Stimulated activated CD8-positive, alpha-beta memory T cell treated with anti-CD3 and anti-CD28 coated beads, Interleukin-4, amount 100 ng/mL, for 1 hour (primary cell): Measurements from ENCODE around the gene PEX11G.
"Not testable (repeated sequence)": the region's sequence is repeated elsewhere in the genome, so short reads cannot be mapped to it uniquely, and the experiment has no call there.

Source experiments
- DNase-seq, 2 donors: peaks; one replicate each; pipeline ENCODE4 v3.0.0-alpha.2; 2020; ENCODE audit warnings: low read depth in 2 of 2, low spot score in 1 of 2

PEX11G gene

GRCh38 chr19:7470540-7471305 is 18.1 kb downstream of the PEX11G start:
- DNase-seq, result no peak

- no peak for DNase-seq
These were observed 19.1 kb downstream of the PEX11G start for GRCh38 chr19:7469669-7470285.

GRCh38 chr19:7468840-7469239 is 20.0 kb downstream of the PEX11G start:
- no peak for DNase-seq

GRCh38 chr19:7467009-7467989 is 21.5 kb downstream of the PEX11G start:
- DNase-seq, result no peak

GRCh38 chr19:7463575-7463974 is 25.3 kb downstream of the PEX11G start:
- DNase-seq, result no peak

- no peak for DNase-seq
These were observed 26.8 kb downstream of the PEX11G start for GRCh38 chr19:7461841-7462629.

GRCh38 chr19:7460562-7460966 is 28.3 kb downstream of the PEX11G start:
- no peak for DNase-seq

GRCh38 chr19:7459773-7460172 is 29.1 kb downstream of the PEX11G start:
- DNase-seq, result no peak

- no peak for DNase-seq
These were observed 30.2 kb downstream of the PEX11G start for GRCh38 chr19:7458675-7459074.

- DNase-seq, result no peak
These were observed 31.8 kb downstream of the PEX11G start for GRCh38 chr19:7456964-7457541.

- no peak for DNase-seq
These were observed 33.1 kb downstream of the PEX11G start for GRCh38 chr19:7455600-7456296.

- no peak for DNase-seq
These were observed 33.8 kb downstream of the PEX11G start for GRCh38 chr19:7454998-7455397.

GRCh38 chr19:7450243-7451223 is 38.3 kb downstream of the PEX11G start:
- no peak for DNase-seq

- DNase-seq, result not testable (repeated sequence)
These were observed 39.3 kb downstream of the PEX11G start for GRCh38 chr19:7449391-7450070.

GRCh38 chr19:7447648-7448047 is 41.2 kb downstream of the PEX11G start:
- no peak for DNase-seq

- DNase-seq, result no peak
These were observed 43.7 kb downstream of the PEX11G start for GRCh38 chr19:7445104-7445503.

GRCh38 chr19:7444042-7444441 is 44.8 kb downstream of the PEX11G start:
- no peak for DNase-seq

- no peak for DNase-seq
These were observed 46.4 kb downstream of the PEX11G start for GRCh38 chr19:7442423-7442822.
